ENCODE data around the gene ERCC4.

DNA sequence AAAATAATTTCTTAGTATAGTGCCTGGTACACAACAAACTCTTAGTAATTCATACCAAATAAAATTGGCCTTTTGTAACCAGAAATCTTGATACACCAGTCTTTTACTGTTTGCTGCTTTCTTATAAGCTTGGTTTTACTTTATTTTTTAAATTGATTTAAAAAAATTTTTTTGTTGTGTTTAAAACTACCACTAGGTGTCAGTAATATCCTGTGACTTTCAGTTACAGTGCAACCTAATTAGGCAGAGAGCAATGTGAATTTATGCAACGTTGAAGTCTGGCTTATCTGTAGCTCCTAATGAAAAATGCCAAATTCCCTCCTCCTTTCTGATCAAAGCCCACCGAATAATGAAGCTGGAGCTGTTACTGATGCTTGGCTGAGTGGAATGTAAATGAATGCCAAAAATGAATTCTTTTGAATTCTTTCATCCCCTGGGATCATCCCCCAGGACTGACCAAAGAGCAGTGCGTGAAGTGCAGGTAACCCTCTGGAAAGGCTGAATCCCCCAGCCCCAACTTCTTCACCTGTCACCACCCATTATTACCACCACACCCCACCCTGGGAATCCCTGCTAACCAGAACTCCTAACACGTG, 3.8 kb downstream of the ERCC4 start:
- TF ChIP-seq, protein P1, sequence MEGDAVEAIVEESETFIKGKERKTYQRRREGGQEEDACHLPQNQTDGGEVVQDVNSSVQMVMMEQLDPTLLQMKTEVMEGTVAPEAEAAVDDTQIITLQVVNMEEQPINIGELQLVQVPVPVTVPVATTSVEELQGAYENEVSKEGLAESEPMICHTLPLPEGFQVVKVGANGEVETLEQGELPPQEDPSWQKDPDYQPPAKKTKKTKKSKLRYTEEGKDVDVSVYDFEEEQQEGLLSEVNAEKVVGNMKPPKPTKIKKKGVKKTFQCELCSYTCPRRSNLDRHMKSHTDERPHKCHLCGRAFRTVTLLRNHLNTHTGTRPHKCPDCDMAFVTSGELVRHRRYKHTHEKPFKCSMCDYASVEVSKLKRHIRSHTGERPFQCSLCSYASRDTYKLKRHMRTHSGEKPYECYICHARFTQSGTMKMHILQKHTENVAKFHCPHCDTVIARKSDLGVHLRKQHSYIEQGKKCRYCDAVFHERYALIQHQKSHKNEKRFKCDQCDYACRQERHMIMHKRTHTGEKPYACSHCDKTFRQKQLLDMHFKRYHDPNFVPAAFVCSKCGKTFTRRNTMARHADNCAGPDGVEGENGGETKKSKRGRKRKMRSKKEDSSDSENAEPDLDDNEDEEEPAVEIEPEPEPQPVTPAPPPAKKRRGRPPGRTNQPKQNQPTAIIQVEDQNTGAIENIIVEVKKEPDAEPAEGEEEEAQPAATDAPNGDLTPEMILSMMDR (IDR thresholded peaks at IDR 0.05) = peak; percentile 56 to 64 (median 59)
- TF ChIP-seq EP300 (IDR thresholded peaks at IDR 0.05) (no peak), POLR2A (IDR thresholded peaks at IDR 0.05) (no peak)

Data from ovary (tissue), 3 donors.